NCI-H2171 treated with DMSO at 0.1 percent for 48 hours (cell line): ENCODE data around the gene CACNA1C.
"Not testable (repeated sequence)": the region's sequence is repeated elsewhere in the genome, so short reads cannot be mapped to it uniquely, and the experiment has no call there.

Experiments
- DNase-seq: peaks from one replicate; lab custom pipeline; 2025; lab: John Stamatoyannopoulos, UW

The CACNA1C gene

DNA sequence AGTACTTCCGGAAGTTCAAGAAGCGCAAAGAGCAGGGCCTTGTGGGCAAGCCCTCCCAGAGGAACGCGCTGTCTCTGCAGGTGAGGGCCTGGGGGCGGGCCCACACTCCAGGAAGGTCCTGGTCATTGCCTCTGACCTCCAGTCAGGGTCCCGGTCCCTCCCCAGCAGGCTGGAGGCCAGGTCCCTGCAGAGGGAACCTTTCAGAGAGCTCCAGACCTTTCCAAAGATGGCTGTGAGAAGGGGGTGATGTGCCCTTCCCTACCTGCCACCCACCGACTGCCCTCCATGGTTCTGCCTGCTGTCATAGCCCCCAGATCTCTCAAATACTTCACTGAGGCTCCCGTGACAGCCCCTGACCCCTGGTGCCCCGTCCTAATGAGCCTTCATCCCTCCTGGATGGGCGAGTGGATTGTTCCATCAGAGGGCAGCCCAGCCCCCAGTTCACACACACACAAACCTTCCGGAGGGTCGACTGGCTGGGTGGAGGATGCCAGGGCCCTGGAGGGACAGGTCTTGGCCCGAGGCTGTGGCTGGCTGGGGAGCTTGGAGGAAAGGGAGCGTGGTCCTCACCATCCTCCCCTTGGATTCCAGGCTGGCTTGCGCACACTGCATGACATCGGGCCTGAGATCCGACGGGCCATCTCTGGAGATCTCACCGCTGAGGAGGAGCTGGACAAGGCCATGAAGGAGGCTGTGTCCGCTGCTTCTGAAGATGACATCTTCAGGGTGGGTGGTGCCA lies 624.5 kb downstream of the CACNA1C start:
- no peak for DNase-seq

DNA sequence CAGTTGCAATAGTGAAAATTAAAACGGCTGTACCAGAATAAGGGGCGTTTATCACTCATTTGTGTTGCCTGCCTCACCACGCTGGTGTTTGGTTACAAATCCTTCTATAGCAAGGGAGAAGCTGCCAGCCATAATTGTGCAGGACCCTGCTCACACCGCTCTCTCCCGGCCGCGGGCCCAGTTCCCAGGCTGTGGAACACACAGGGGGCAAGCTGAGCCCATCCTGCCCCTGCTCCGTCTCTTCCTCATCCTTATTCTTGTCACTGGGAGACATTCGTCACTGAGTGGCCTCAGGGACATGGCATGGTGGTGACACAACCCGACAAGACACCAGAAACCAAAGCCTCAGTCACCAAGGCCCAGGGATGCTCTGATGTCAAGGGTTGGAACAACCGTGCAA lies 625.6 kb downstream of the CACNA1C start:
- DNase-seq = no peak

DNA sequence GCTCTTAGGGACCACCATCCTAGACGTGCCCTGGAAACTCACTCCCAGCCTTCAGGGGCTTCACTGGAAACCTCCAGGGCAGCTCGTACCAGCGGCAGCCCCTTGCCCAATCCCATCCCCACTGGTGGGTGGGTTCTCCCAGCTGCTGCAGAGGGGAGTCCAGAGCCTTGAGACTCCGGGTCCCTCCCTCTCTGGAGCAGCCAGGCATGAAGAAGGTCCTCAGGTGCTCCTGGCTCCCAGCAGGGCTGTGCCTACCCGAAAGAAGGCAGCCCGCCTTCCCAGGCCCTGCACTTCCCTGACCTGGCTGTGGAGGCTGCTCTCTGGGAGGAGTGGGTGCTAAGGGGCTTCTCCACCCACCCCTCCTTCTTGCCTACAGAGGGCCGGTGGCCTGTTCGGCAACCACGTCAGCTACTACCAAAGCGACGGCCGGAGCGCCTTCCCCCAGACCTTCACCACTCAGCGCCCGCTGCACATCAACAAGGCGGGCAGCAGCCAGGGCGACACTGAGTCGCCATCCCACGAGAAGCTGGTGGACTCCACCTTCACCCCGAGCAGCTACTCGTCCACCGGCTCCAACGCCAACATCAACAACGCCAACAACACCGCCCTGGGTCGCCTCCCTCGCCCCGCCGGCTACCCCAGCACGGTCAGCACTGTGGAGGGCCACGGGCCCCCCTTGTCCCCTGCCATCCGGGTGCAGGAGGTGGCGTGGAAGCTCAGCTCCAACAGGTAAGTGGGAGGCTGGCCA lies 626.5 kb downstream of the CACNA1C start:
- DNase-seq = no peak

DNA sequence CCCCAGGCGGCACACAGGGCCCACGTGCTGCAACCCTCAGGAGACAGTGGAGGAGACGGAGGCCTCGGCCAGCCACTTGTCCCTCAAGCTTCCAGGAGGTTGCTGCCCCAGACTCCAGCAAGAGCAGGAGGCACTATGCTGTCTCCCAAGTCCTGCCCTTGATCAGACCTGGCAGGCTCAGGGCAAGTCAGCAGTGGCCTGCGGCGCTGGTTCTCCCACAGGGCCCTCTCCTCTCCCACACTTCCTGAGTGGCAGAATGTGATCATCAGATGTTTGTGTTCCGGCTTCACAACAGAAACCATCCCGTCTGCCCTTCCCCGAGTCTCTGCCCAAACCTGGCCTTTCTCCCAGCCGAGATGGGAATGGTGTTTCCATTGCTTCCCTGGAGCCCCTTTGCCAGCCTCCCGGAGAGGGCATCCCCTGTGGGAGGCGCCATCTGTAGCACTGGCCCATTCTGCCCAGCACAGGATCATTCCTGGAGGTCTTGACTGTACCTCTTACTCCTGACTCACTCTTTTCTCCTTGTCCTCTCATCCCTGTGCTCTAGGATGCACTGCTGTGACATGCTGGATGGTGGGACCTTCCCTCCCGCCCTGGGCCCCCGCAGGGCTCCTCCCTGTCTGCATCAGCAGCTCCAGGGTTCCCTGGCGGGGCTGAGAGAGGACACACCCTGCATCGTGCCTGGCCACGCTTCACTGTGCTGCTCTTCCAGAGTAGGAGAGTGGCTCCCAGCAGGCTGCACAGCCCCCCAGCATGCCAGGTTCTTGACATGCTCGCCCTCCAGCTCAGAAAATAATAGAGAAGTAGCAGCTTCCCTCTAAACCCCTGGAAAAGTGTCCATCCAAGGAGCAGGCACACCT lies 627.3 kb downstream of the CACNA1C start:
- DNase-seq = no peak

- no peak for DNase-seq
Observed at GRCh38 chr12:2680676-2681039, 627.9 kb downstream of the CACNA1C start.

GRCh38 chr12:2681450-2682205 lies 628.8 kb downstream of the CACNA1C start:
- no peak for DNase-seq

DNA sequence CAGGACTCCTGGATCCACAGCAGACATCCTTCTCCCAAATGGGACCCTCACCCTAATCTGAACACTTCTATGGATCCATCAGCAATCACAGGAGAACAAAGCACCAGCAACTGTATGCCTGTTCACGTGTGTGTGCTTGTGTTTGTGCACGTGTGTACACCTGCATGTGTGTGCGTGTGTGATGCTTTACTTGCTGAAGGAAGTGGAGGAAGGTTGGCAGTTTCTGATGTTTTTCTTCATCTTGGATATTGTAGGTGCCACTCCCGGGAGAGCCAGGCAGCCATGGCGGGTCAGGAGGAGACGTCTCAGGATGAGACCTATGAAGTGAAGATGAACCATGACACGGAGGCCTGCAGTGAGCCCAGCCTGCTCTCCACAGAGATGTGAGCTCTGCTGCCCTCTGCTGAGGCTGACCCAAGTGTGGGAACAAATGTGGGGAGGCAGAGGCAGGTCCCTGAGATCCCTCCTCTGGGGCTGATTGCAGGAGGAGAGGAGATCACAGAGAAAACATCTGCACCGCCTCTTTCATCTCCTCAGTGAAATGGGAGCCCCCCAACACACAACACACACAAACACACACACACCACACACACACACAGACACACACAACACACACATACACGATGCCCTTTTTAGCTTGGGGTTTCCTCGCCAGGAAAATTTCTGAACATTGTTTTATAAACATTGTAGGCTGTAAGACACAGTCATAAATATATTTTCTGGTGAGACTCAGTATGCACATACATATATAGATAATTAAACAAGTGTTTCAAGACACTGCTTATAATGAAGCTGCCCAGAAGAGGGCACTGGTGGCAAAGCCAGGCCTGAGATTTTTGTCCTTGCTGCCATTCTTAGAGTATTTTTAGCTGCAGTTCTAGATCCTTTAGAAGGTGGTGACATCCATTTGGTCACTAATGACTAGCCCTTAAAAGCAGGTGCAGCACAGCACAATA lies 629.8 kb downstream of the CACNA1C start:
- peak; percentile 76 for DNase-seq

- no peak for DNase-seq
Observed at GRCh38 chr12:2683283-2684025, 630.7 kb downstream of the CACNA1C start.

- DNase-seq = not testable (repeated sequence)
Observed at GRCh38 chr12:2684026-2684325, 631.2 kb downstream of the CACNA1C start.

GRCh38 chr12:2685620-2686279 lies 633.0 kb downstream of the CACNA1C start:
- not testable (repeated sequence) for DNase-seq

GRCh38 chr12:2686280-2686646 lies 633.5 kb downstream of the CACNA1C start:
- DNase-seq = no peak

- no peak for DNase-seq
Observed at GRCh38 chr12:2687058-2687457, 634.3 kb downstream of the CACNA1C start.

GRCh38 chr12:2687726-2688125 lies 634.9 kb downstream of the CACNA1C start:
- no peak for DNase-seq

GRCh38 chr12:2688381-2688931 lies 635.7 kb downstream of the CACNA1C start:
- no peak for DNase-seq

- DNase-seq = no peak
Observed at GRCh38 chr12:2689393-2689792, 636.6 kb downstream of the CACNA1C start.

DNA sequence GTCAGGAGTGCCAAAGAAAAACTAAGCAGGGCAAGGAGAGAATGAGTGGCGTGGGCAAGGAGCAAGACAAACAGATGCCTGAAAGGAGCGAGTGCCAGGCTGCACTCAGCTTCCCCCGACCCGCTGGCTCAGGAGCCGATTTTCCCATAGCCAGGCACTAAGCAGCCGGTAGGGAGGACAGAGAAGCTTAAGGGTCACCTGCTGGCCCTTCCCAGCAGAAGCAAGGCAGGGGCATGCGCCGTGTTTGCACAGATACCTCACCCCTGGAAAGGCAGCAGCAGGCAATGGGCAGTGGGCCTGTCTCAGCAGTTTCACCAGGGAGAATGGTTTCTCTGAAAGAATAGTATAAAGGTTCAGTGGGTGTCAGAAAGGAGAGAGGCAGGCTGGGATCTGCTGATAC lies 637.1 kb downstream of the CACNA1C start:
- DNase-seq = no peak

DNA sequence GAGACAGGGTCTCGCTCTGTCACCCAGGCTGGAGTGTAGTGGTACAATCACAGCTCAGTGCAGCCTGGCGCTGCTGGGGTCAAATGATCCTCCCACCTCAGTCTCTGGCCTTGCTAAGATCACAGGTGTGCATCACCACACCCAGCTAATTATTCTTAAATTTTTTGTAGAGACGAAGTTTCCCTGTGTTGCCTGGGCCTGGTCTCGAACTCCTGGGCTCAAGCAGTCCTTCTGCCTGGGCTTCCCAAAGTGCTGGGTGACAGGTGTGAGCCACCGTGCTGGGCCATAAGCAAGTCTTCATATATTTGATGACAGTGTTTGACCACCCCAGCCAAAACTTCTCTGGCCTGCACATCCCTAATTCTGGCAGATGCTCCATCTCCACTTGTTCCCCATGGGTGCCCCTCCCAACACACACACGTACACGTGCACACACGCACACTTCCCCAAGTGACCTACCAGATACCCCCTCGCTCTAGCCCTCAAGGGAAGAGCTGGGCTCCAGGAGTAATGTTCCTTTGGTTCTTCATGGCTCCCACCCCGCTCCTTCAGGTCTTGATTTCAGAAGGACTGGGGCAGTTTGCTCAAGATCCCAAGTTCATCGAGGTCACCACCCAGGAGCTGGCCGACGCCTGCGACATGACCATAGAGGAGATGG lies 637.7 kb downstream of the CACNA1C start:
- DNase-seq = no peak

DNA sequence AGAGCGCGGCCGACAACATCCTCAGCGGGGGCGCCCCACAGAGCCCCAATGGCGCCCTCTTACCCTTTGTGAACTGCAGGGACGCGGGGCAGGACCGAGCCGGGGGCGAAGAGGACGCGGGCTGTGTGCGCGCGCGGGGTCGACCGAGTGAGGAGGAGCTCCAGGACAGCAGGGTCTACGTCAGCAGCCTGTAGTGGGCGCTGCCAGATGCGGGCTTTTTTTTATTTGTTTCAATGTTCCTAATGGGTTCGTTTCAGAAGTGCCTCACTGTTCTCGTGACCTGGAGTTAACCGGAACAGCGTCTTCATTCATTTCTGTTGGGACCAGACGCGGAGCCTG lies 638.2 kb downstream of the CACNA1C start:
- peak; percentile 82 for DNase-seq
